Endometrial microvascular endothelial cells (primary cell): ENCODE measurements around the gene NUP93. TPM values are rescaled to one million over a fixed set of nuclear protein-coding genes. Genes with fewer than 3 reads are reported as not detected.
"Not testable (repeated sequence)": the region's sequence is repeated elsewhere in the genome, so short reads cannot be mapped to it uniquely, and the experiment has no call there.

Experiments
- in situ Hi-C: cut with HindIII; loops from 2 replicates; pipeline ENCODE4 v1.10.0; 2017; ENCODE audit warnings: low sequenced_read_pairs, low pct_unique_long_range_greater_than_20kb; ENCODE audit errors: inconsistent ontology term
- total RNA-seq: library from RNA; depleted of rRNA; stranded (reverse); fragments of >200 nt; gene quantifications from one replicate; pipeline ENCODE4 v1.2.3, GENCODE V29; 2015; ENCODE audit errors: inconsistent ontology term

NUP93 gene
- total RNA-seq, 1 donor from 2014 or later, result 99.0 TPM

DNA sequence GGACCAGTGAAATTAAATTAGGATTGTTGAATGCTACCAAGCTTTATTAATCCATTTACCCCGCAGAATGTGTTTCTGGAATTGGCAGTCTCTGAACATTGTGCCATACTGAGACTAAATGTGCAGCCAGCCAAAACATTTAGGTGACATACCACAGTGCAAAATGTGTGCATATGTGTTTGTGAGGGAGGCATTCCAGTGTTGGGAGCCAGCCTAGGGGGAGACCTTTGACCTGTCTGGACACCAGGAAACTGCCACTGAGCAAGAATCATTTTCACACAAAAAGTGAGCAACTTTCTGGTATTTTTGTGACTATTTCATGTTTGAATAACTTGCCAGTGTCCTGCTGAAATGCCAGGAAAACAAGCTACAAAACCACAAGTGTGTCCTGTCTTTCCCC, 70.4 kb downstream of the NUP93 start:
- in situ Hi-C loops, result no loop called here

DNA sequence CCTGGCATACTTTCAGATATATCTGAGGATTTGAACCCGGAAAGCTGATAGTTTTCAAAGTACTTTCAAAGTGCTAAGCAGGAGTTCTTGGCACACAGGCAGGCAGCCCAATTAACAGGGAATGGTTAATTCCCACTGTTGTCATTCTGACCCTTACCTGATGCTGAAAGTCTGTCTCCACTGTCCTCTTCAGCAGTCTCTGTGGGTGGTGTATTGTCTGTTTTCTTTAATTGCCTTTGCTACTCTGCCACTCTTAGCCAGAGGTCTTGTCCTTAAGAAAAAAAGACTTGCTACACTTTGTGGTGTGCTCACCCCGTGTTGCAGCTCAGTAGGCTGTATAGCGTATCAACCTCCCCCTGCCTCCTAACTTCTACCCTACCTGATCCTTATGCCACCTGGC, 71.8 kb downstream of the NUP93 start:
- in situ Hi-C loops, result no loop called here

DNA sequence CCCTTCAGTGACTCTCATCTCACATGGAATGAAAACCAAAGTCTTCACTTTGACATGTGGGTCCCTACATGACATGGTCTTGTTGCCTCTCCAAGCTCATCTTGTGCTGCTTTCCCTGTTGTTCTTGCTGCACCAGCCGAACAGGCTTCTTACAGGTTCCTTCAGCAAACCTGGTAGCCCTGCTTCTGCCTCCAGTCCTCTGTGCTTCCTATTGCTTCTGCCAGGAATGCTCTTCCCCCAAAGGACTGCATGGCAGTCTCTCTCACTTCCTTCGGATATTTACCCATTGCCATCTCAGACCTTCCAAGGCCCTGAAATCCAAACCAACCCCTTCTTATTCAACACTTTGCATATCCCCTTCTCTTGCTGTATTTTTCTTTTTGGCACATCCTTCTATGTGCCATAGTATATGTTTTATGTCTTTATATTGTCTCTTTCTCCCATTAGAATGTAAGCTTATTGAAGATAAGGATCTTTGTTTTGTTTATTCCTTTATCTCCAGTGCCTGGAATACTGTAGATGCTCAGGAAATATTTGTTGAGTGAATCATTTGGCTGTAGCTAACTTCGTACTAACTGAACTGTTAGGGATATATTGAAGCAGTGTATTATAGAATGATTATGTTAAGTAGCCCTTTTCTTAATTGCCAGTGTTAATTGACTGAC, 77.2 kb downstream of the NUP93 start:
- in situ Hi-C loops, result no loop called here

DNA sequence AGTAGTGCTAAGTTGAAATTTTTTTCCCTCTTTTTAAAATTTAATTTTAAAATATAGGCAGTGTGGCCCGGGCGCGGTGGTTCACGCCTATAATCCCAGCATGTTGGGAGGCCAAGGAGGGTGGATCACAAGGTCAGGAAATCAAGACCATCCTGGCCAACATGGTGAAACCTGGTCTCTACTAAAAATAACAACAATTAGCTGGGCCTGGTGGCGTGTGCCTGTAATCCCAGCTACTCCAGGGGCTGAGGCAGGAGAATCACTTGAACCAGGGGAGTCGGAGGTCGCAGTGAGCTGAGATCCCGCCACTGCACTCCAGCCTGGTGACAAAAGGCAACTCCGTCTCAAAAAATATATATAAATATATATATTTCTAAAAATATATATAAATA, 77.7 kb downstream of the NUP93 start:
- in situ Hi-C loops, result not testable (repeated sequence)

DNA sequence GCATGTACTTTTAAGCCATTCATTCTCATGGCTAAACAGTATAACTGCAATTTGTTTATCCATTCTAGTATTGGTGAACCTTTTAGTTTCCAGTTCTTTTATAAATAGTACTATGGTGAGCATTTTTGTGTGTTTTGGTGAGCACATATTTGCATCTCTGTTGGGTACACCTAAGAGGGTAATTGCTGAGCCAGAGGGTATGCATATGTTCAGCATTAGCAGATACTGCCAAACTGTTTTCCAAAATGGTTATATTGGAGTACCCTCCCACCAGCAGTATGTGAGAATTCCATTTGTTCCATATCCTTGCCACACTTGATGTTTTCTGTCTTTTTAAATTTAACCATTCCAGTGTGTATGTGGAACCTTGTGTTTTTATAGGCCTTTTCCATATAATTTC, 81.0 kb downstream of the NUP93 start:
- in situ Hi-C loops, result no loop called here

DNA sequence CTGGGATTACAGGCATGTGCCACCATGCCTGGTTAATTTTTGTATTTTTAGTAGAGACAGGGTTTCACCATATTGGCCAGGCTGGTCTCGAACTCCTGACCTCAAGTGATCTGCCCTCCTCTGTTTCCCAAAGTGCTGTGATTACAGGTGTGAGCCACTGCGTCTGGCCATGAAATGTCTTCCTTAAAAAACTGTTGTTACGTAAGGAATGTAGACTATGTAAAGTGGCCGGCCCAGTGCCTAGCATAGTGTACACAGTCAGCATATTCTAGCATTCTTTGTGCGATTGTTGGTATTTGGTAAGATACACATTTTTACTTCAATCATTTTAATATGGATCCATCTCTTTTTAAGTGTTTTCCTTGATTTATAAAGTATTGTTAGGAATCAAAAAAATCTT, 81.7 kb downstream of the NUP93 start:
- in situ Hi-C loops, result not testable (repeated sequence)

DNA sequence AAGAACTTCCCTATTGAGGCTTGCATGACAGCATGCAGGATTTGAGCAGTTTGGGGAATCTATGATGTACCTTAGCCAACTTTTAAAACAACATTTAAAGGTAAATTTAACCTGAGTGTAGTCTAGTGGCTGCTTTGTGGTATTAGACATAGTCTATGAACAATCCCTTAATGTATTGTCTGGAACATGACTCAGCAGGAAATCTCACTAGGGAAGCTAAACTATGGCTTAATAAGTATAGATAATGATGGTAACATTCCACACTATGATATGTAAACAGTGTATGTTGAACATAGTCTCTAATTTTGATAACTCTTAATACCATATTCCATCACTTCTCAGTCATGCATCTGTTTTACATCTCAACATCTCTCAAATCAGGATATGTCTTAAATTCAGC, 83.0 kb downstream of the NUP93 start:
- in situ Hi-C loops, result no loop called here

DNA sequence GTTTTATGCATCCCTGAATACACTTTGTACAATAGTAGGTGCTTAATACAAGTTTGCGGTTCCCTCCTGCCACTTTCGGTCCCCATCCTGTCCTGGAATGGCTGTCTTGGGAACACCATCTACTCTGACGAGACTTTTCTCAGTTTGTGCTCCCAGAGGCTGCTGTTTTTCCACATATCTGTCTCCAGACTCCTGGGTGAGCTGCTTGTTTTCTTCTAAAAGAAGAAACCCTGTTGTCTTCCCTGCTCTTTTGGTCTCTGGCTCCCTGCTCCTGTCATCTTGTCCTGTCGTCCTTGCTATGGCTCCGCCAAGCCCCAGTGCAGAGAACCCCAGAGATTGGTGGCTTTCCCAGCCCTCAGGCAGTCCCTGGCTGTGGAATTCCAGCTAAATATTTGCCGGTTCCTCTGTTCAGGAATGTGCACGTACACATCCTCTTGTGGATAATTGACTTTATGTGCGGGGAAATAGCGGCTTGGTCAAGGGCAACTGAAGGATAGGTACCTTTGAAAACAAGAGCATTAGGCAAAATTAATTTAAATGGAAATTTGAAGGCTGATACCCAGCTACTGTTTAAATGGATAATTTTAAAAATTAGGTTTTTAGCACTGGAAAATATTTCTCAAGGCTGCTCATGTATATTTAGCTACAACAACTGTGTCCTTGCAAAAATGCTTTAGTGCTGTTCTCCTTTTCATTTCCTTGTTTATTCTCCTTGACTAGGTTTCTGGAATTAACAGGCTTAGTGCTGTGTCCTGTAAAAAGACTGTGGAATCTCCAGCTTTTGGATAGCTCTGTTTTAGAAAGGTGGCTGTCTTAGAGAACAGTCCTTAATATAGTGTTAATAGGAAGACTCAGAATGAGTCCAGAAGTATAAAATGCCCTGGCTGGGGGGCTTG, 84.9 kb downstream of the NUP93 start:
- in situ Hi-C loops, result no loop called here

DNA sequence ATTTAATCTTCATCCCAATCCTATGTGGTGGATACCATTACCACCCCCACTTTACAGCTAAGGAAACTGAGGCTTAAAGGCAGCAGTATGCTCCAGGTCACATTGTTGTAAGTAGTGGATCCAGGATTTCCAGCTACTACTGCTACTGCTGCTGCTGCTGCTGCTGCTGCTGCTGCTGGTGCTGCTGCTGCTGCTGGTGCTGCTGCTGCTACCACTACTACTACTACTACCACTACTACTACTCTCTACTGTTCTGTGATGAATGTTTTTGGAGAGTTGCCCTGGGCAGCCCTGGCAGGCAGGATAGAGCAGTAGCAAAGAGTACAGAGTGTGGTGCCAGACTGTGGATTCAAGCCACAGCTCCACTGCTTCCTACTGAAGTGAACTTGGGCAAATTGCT, 85.8 kb downstream of the NUP93 start:
- in situ Hi-C loops, result no loop called here

DNA sequence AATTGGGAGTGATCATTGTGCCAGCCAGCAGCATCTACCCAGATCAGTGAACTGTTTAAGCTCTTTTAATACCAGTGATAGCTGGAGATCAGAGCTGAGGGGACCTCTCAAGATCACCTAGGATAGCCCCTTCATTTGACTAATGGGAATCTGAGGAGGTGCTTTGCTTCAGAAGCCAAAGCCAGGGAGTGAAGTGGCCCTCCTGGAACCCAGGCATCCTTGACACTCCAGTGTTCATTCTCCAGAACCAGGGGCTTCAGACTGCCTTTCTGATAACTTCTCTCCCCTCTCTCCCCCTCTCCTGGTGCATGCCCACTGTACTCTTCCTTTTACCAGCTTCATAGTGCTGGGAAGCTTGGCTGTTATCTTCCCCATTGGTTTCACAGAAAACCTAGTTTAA, 87.1 kb downstream of the NUP93 start:
- in situ Hi-C loops, result no loop called here

DNA sequence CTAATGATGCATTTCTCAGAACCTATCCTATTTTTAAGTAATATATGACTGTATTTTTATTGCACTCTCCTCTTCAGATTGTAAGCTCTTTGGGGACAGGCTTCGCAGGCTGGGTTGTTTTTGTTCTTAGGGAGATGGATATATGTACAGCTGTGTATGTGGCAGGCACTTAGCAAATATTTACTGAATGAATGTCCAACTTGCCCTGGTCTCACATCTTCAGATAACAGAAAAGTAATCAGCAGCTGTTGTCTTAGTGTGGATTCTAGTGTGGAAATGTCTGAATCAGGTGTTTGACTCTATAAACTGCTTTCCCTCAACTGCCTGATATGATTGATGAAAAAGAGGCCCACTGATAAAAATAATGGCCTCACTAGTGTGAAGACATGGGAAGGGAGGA, 88.0 kb downstream of the NUP93 start:
- in situ Hi-C loops, result no loop called here

DNA sequence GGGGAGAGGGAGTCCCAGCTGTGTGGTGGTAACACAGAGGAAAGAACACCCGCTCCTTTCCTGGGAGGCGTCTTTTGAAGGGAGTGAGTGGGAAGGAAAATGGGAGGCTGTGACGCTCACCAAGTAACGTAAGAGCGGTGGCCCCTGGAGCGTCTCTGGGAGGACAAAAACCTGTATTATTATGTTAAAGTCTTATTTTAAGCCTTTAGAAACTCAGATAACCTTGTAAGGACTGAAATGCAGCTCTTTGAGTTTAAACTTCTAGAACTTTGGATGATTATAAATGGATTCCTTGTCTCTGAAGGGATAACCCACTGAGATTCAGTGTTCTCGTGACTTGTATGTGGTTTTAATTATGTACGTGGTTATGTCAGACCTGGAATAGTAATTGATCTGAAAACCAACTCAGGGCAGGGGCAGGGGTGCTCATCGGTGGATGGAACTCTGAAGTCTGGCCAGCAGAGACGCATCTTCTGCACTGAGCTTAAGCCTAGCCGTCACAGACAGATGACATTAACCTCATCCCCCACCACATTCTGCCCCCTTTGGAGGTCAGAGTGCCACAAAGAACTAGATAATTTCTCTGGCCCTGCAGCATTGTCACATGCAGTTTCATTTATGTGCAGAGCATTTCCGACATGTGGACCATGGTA, 93.3 kb downstream of the NUP93 start:
- in situ Hi-C loops, result no loop called here

DNA sequence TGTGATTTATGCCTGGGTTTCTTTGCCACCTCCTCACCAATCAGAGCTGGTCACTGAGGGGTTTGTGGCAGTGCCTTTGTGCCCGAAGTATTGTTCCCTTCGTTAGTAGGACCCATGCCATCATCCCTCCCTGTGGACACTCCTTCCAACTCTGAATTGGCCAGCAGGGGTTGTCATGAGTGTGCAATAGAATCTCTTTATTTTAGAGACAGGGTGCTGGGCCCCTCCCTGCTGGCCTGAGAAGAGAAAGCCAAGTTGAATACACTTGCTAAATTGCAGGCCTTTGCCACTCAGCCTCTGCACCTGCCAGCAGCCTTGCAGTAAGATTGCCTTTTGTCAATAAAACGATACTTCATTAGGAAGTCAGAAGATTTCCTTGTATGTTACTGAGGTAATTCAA, 94.4 kb downstream of the NUP93 start:
- in situ Hi-C loops, result no loop called here

DNA sequence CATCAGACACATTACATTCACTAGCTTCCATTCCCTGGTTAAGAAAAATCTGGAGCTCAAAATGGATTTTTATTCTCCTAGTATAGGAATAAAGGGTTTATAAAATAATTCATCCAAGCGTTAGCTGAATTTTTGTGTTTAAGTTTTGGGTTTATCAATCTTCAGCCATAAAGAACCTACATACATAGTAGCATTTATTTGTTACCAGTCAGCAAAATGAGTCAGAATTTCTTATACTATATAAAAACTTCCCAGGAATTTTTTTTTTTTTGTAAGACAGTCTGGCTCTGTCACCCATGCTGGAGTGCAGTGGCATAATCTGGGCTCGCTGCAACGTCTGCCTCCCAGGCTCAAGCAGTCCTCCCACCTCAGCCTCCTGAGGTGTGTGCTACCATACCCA, 94.9 kb downstream of the NUP93 start:
- in situ Hi-C loops, result no loop called here

DNA sequence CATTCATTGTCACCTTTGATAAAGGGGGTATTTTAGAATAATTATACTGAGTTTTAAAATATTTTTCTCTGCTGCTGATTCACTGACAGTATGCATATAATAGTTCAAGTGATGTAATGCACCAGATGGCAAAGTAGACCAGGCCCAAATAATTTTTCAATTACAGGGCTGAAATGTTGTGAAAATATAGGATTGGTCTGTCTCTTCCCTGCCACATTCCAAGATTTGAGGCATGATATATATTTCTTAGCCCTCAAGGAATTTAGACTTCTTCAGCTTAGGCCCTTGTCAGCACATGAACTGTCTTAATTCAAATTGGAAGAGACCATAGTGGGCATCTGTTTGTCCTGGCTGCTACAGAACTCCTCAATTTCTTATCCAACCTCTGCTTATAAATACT, 95.9 kb downstream of the NUP93 start:
- in situ Hi-C loops, result no loop called here

DNA sequence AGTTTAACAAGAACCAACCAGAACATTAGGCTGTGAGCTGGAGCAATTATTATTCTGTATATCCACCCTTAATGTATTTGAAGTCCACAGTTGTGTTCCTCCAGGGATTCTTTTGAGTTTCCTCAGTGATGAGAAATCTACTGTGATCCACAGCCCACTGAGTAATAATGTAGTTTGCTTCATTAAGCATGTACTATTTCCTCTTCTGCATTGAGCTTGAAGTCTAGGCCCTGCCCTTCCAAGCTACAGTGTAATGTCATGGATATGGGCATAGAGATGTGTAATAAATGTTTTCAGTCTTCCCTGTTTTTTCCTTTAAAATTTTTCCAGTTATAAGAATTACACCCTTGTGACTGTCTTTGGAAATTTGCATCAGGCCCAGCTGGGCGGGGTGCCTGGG, 98.7 kb downstream of the NUP93 start:
- in situ Hi-C loops, result no loop called here

DNA sequence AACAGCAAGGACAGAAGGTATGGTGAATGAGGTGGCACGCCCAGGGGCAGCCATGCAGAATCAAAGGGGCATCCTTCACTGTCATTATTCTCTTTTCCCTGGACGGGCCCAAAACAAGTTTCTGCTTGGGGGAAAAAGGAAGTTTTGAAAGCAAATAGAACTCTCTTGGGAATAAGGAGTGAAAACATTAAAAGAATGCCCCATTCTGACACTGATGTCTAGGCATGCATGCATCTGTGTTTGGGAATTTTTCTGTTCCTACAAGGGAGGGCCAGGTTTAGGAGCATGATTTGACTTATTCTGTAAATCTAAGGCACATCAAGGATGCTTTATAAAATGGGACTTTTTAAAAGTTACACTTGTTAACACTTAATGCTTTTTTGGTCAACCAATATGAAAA, 100.7 kb downstream of the NUP93 start:
- in situ Hi-C loops, result no loop called here

DNA sequence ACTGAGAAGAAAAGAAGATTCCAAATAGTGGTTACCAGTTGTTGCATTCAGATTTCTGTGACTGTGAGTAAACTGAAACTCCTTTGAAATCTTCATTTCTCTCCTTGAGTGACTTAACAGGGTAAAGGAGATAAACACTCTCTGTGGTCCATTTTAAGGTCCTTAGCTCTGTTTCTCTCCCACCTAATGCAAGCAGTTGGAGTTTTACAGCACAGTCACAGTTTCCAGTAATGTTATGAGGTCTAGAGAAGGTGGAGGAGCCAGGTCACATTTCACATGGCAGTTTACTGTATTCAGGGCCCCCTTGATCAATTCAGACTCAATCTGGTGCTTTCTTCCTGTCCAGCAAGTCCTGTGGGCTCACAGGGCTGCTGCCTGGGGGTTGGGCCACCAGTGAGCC, 102.8 kb downstream of the NUP93 start:
- in situ Hi-C loops, result no loop called here

DNA sequence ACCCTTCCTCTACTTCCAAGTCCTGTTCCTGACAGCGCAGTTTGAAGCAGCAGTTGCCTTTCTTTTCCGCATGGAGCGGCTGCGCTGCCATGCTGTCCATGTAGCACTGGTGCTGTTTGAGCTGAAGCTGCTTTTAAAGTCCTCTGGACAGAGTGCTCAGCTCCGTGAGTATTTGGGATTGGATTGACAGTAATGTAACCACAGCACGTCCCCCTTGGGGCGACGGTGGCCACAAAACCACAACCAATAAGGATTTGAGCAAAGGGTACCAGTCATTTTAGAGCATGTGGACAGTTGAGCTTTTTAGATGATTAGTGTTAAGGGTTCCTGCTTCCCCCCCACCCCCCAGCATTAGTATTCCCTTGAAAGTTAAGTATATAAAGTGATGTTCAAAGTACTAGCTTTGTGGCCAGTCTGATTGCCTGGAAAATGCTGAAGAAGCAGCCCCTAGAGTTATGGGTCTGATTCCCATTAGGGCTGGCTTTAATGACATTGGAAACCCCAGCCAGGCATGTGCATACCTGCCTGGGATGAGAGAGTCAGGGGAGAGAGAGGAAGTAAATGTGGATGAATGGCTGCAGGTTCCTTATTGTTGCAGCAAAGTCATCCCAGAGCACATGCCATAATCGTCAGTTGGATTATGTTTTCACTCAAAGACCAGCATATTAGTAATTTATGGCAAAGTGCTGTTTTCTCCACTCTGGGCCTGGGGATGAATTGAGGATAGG, 103.5 kb downstream of the NUP93 start:
- in situ Hi-C loops, result no loop called here
